ENCODE results near the gene ZFYVE21. TPM values are rescaled to one million over a fixed set of nuclear protein-coding genes. Genes with fewer than 3 reads are reported as not detected.

ZFYVE21 gene
- total and polyA plus RNA-seq, 8 donors, result 13.7 to 32.6 (median 17.3) TPM

GRCh38 chr14:103755060-103755459 lies 39.5 kb downstream of the ZFYVE21 start:
- Histone ChIP-seq H3K27me3 (no peaks in the 10 kb centered on the region), H3K36me3 (peaks cover 0 to 19% (median 3%) of the 10 kb centered on the region in 3 donors), H3K4me3 (no peak overlapping the region), H3K4me1 (no peaks in the 10 kb centered on the region), H3K27ac (no peak overlapping the region), H3K9me3 (no peaks in the 10 kb centered on the region)
- no peak for DNase-seq
- ATAC-seq, result no peak
- 84 to 86% methylated on average over 6 of the region's 6 CpGs for WGBS, 2 donors
- no peak for TF ChIP-seq CTCF (IDR thresholded peaks at IDR 0.05)
- intact Hi-C loops (cut with DNase I), result no loop called here
- no peak for FAIRE-seq

- H3K27ac ChIP-seq, result no peak overlapping the region
- DNase-seq (no peak), FAIRE-seq (no peak), ATAC-seq (no peak)
- no peaks in the 10 kb centered on the region for H3K36me3 ChIP-seq
- H3K9me3 ChIP-seq, result no peaks in the 10 kb centered on the region
- no peak overlapping the region for H3K4me3 ChIP-seq
- H3K4me1 ChIP-seq, result no peaks in the 10 kb centered on the region
- intact Hi-C loops (cut with DNase I), result no loop called here
- TF ChIP-seq CTCF (IDR thresholded peaks at IDR 0.05), result no peak
- no peaks in the 10 kb centered on the region for H3K27me3 ChIP-seq
- 93 to 96% methylated on average over 8 of the region's 8 CpGs for WGBS, 2 donors
These were observed 42.6 kb downstream of the ZFYVE21 start for GRCh38 chr14:103758059-103758776.

- 58 to 59% methylated on average over 1 of the region's 1 CpG for WGBS, 2 donors
- TF ChIP-seq CTCF (IDR thresholded peaks at IDR 0.05), result no peak
- Histone ChIP-seq H3K27ac (no peak overlapping the region), H3K9me3 (no peaks in the 10 kb centered on the region), H3K4me3 (no peak overlapping the region), H3K27me3 (no peaks in the 10 kb centered on the region), H3K4me1 (no peaks in the 10 kb centered on the region), H3K36me3 (no peaks in the 10 kb centered on the region)
- DNase-seq (no peak), ATAC-seq (no peak), FAIRE-seq (no peak)
- intact Hi-C loops (cut with DNase I), result no loop called here
These were observed 46.4 kb downstream of the ZFYVE21 start for GRCh38 chr14:103762036-103762435.

GRCh38 chr14:103762541-103762940 lies 46.9 kb downstream of the ZFYVE21 start:
- Histone ChIP-seq H3K9me3 (no peaks in the 10 kb centered on the region), H3K27me3 (no peaks in the 10 kb centered on the region), H3K4me1 (no peaks in the 10 kb centered on the region), H3K27ac (no peak overlapping the region), H3K36me3 (no peaks in the 10 kb centered on the region), H3K4me3 (no peak overlapping the region)
- ATAC-seq (no peak), DNase-seq (no peak), FAIRE-seq (no peak)
- TF ChIP-seq CTCF (IDR thresholded peaks at IDR 0.05), result no peak
- 92% methylated on average over 13 of the region's 13 CpGs for WGBS, 2 donors
- intact Hi-C loops (cut with DNase I), result no loop called here

- DNase-seq, result no peak
- H3K36me3 ChIP-seq, result no peaks in the 10 kb centered on the region
- H3K9me3 ChIP-seq, result no peaks in the 10 kb centered on the region
- no peak for TF ChIP-seq CTCF (IDR thresholded peaks at IDR 0.05)
- no peaks in the 10 kb centered on the region for H3K4me1 ChIP-seq
- intact Hi-C loops (cut with DNase I), result no loop called here
- no peak for ATAC-seq
- 94 to 99% methylated on average over 5 of the region's 5 CpGs for WGBS, 2 donors
- H3K27me3 ChIP-seq, result no peaks in the 10 kb centered on the region
- H3K27ac ChIP-seq, result no peak overlapping the region
- H3K4me3 ChIP-seq, result no peak overlapping the region
- no peak for FAIRE-seq
These were observed 48.3 kb downstream of the ZFYVE21 start for GRCh38 chr14:103763730-103764488.

Measured in pancreas (tissue), 10 donors.